Thyroid gland (tissue), 4 donors: Measurements from ENCODE around the gene GZMH.
"Not testable (repeated sequence)": the region's sequence is repeated elsewhere in the genome, so short reads cannot be mapped to it uniquely, and the experiment has no call there.

Experiments used
- CTCF ChIP-seq, 6 experiments: fragments of 200-600 bp in 3 of 6; fragments of 450-650 bp in 3 of 6; sonication (generic) in 3 of 6; IDR thresholded peaks; one replicate each; pipeline ENCODE4 v1.5.1; 2016 to 2019; ENCODE audit warnings: antibody characterized with exemption in 6 of 6, mild to moderate bottlenecking in 2 of 6, inconsistent platforms in 1 of 6, moderate library complexity in 1 of 6
- POLR2A ChIP-seq, 2 donors: fragments of 450-650 bp; IDR thresholded peaks; one replicate each; pipeline ENCODE4 v1.6.1; 2017; ENCODE audit warnings: antibody characterized with exemption in 2 of 2, mild to moderate bottlenecking in 2 of 2, moderate library complexity in 1 of 2

- not testable (repeated sequence) for TF ChIP-seq CTCF, POLR2A (IDR thresholded peaks at IDR 0.05)
Observed at GRCh38 chr14:24591004-24591403, 18.5 kb downstream of the GZMH start.
